WTC11 (cell line): Measurements from ENCODE around the gene LMTK2. TPM values are rescaled to one million over a fixed set of nuclear protein-coding genes. Genes with fewer than 3 reads are reported as not detected.

Experiments used
- ATAC-seq: fragments of 200-7000 bp; cut with Tn5 transposase; 2 replicates; pipeline ENCODE4 v1.10.0; 2021; ENCODE audit warnings: mild to moderate bottlenecking, moderate library complexity
- CTCF ChIA-PET: fragments of 300-600 bp; sonication (Branson Sonifier 250); formaldehyde crosslinking; loops from one replicate; lab custom pipeline; 2021; ENCODE audit warnings: antibody characterized with exemption; lab: Charles Lee
- POLR2A ChIA-PET: fragments of 350-600 bp; sonication (Branson Sonifier 250); formaldehyde crosslinking; loops from one replicate; lab custom pipeline; 2021; ENCODE audit warnings: antibody characterized with exemption; lab: Charles Lee
- DNase-seq: peaks from one replicate; pipeline ENCODE4 v3.0.0; 2021; ENCODE audit warnings: low spot score
- H3K27ac Mint-ChIP-seq: 2 replicates; pipeline ENCODE4 v1.8.0; 2021; ENCODE audit warnings: mixed read lengths
- H3K27me3 Mint-ChIP-seq: 2 replicates; pipeline ENCODE4 v1.8.0; 2021; ENCODE audit warnings: low read depth, mild to moderate bottlenecking, moderate library complexity, mixed read lengths
- H3K36me3 Mint-ChIP-seq: 2 replicates; pipeline ENCODE4 v1.8.0; 2021; ENCODE audit warnings: mixed read lengths
- H3K4me1 Mint-ChIP-seq: 2 replicates; pipeline ENCODE4 v1.8.0; 2022; ENCODE audit warnings: mixed read lengths
- H3K4me3 Mint-ChIP-seq: 2 replicates; pipeline ENCODE4 v1.8.0; 2021; ENCODE audit warnings: mild to moderate bottlenecking, moderate library complexity, mixed read lengths
- H3K9me3 Mint-ChIP-seq: 2 replicates; pipeline ENCODE4 v1.8.0; 2021; ENCODE audit warnings: mixed read lengths
- AFF4 ChIP-seq: sonication (generic); formaldehyde crosslinking; IDR thresholded peaks from 2 replicates; pipeline ENCODE4 v1.8.1; 2023; ENCODE audit warnings: mild to moderate bottlenecking, missing genetic modification reagents, borderline replicate concordance
- ARID4B ChIP-seq: sonication (generic); formaldehyde crosslinking; IDR thresholded peaks from 2 replicates; pipeline ENCODE4 v1.8.0; 2023; ENCODE audit warnings: missing genetic modification reagents, mild to moderate bottlenecking, borderline replicate concordance
- ATF1 ChIP-seq: sonication (generic); formaldehyde crosslinking; IDR thresholded peaks from 2 replicates; pipeline ENCODE4 v1.8.1; 2023; ENCODE audit warnings: mild to moderate bottlenecking, moderate library complexity, missing genetic modification reagents
- FOXP1 ChIP-seq: sonication (generic); formaldehyde crosslinking; IDR thresholded peaks from 2 replicates; pipeline ENCODE4 v1.8.0; 2022; ENCODE audit warnings: missing genetic modification reagents, mild to moderate bottlenecking, moderate library complexity, borderline replicate concordance
- IRF2 ChIP-seq: sonication (generic); formaldehyde crosslinking; IDR thresholded peaks from 2 replicates; pipeline ENCODE4 v1.8.0; 2022; ENCODE audit warnings: low read depth, missing genetic modification reagents, borderline replicate concordance
- NFYB ChIP-seq: sonication (generic); formaldehyde crosslinking; conservative IDR thresholded peaks from 2 replicates; pipeline ENCODE4 v1.8.0; 2022; ENCODE audit warnings: low read depth, missing genetic modification reagents
- NR2C2 ChIP-seq: sonication (generic); formaldehyde crosslinking; IDR thresholded peaks from 2 replicates; pipeline ENCODE4 v1.8.0; 2022; ENCODE audit warnings: mild to moderate bottlenecking, missing genetic modification reagents
- PREB ChIP-seq: sonication (generic); formaldehyde crosslinking; IDR thresholded peaks from 2 replicates; pipeline ENCODE4 v1.8.1; 2022; ENCODE audit warnings: mild to moderate bottlenecking, missing genetic modification reagents, moderate library complexity, borderline replicate concordance
- TEAD4 ChIP-seq: sonication (generic); formaldehyde crosslinking; IDR thresholded peaks from 2 replicates; pipeline ENCODE4 v1.8.0; 2022; ENCODE audit warnings: mild to moderate bottlenecking, missing genetic modification reagents
- USF2 ChIP-seq: sonication (generic); formaldehyde crosslinking; IDR thresholded peaks from 2 replicates; pipeline ENCODE4 v1.8.1; 2023; ENCODE audit warnings: mild to moderate bottlenecking, missing genetic modification reagents, moderate library complexity
- ZNF232 ChIP-seq: sonication (generic); formaldehyde crosslinking; IDR thresholded peaks from 2 replicates; pipeline ENCODE4 v1.8.0; 2022; ENCODE audit warnings: mild to moderate bottlenecking, missing genetic modification reagents
- ZNF512 ChIP-seq: sonication (generic); formaldehyde crosslinking; IDR thresholded peaks from 2 replicates; pipeline ENCODE4 v1.8.1; 2022; ENCODE audit warnings: missing genetic modification reagents, borderline replicate concordance
- ZSCAN18 ChIP-seq: fragments of 250-450 bp; sonication (Bioruptor Pico); IDR thresholded peaks from 2 replicates; pipeline ENCODE4 v2.1.2; 2022; ENCODE audit warnings: mild to moderate bottlenecking, moderate library complexity
- total RNA-seq: library from RNA; stranded (reverse); gene quantifications from 3 replicates; pipeline ENCODE4 v1.2.3, GENCODE V29; 2021

LMTK2 gene
- total RNA-seq, 1 experiment from 2014 or later = 24.3 TPM

GRCh38 chr7:98136423-98136822 is 29.8 kb downstream of the LMTK2 start:
- H3K36me3 Mint-ChIP-seq = peaks cover 12% of the 10 kb centered on the region
- H3K4me3 Mint-ChIP-seq = no peak overlapping the region
- ATAC-seq = no peak
- no peak for TF ChIP-seq AFF4 (CRISPR knock-in tag)
- TF ChIP-seq ZNF512 (CRISPR knock-in tag) = no peak
- no peak for TF ChIP-seq IRF2
- TF ChIP-seq PREB (CRISPR knock-in tag) = no peak
- TF ChIP-seq FOXP1 (CRISPR knock-in tag) = no peak
- no peak for TF ChIP-seq ATF1 (CRISPR knock-in tag)
- TF ChIP-seq NFYB (CRISPR knock-in tag) = no peak
- no peak for TF ChIP-seq NR2C2 (CRISPR knock-in tag)
- no peak for TF ChIP-seq USF2 (CRISPR knock-in tag)
- no peak for TF ChIP-seq TEAD4 (CRISPR knock-in tag)
- no peak for TF ChIP-seq ARID4B
- no peak for TF ChIP-seq ZNF232 (CRISPR knock-in tag)
- TF ChIP-seq ZSCAN18 (CRISPR knock-in tag) = no peak
- no peak for DNase-seq
- H3K27ac Mint-ChIP-seq = peak overlapping the region; percentile 59
- H3K27me3 Mint-ChIP-seq = no peaks in the 10 kb centered on the region
- no peaks in the 10 kb centered on the region for H3K9me3 Mint-ChIP-seq
- ChIA-PET POLR2A (no interaction called here), CTCF (interaction anchor here (1.8 to 2.1 kb wide), 2 partner anchors 29 to 30 kb away, joined by 6 read pairs; partner anchors contain the start of gene LMTK2)
- peaks cover 49% of the 10 kb centered on the region for H3K4me1 Mint-ChIP-seq
